H1 (cell line): ENCODE data around the gene CCBE1. TPM values are rescaled to one million over a fixed set of nuclear protein-coding genes. Genes with fewer than 3 reads are reported as not detected.

Experiments used
- BCL11A ChIP-seq, 2 experiments: IDR thresholded peaks; one replicate each; pipeline ENCODE4 v1.6.1; 2011; ENCODE audit warnings: low read depth in 2 of 2, low read length in 2 of 2, mild to moderate bottlenecking in 2 of 2
- BRCA1 ChIP-seq: IDR thresholded peaks from 2 replicates; pipeline ENCODE4 v1.6.1; 2012; ENCODE audit warnings: low read depth, low read length, improper control_type of control experiment
- CBX8 ChIP-seq: fragments of 300-800, 300-1000 bp; sonication (generic); IDR thresholded peaks from 2 replicates; pipeline ENCODE4 v1.7.1; 2016; ENCODE audit warnings: low read depth, low read length, borderline replicate concordance
- CREB1 ChIP-seq: IDR thresholded peaks from 2 replicates; pipeline ENCODE4 v1.6.1; 2012; ENCODE audit warnings: inconsistent platforms
- E2F6 ChIP-seq: IDR thresholded peaks from 2 replicates; pipeline ENCODE4 v1.6.1; 2012; ENCODE audit warnings: inconsistent platforms
- EP300 ChIP-seq, 2 experiments: IDR thresholded peaks; 1 replicate in 1 of 2; 2 replicates in 1 of 2; pipeline ENCODE4 v1.6.1; 2011 to 2012; ENCODE audit warnings: low read depth in 2 of 2, low read length in 2 of 2, mild to moderate bottlenecking in 2 of 2, borderline replicate concordance in 1 of 2, inconsistent platforms in 1 of 2, moderate library complexity in 1 of 2
- GTF2F1 ChIP-seq: IDR thresholded peaks from 2 replicates; pipeline ENCODE4 v1.6.1; 2012; ENCODE audit warnings: low read depth, low read length, improper control_type of control experiment, borderline replicate concordance
- NANOG ChIP-seq: IDR thresholded peaks from 2 replicates; pipeline ENCODE4 v1.6.1; 2011; ENCODE audit warnings: low read length, low read depth, mild to moderate bottlenecking, inconsistent platforms; ENCODE audit not compliant: insufficient read depth, poor library complexity, severe bottlenecking
- POLR2A ChIP-seq, 2 experiments: IDR thresholded peaks; 1 replicate in 1 of 2; 2 replicates in 1 of 2; pipeline ENCODE4 v1.6.1; 2011; ENCODE audit warnings: low read depth in 2 of 2, low read length in 2 of 2, mild to moderate bottlenecking in 2 of 2; ENCODE audit errors: control extremely low read depth in 1 of 2
- POLR2AphosphoS5 ChIP-seq: IDR thresholded peaks from 2 replicates; pipeline ENCODE4 v1.6.1; 2011; ENCODE audit warnings: low read depth, low read length
- RAD21 ChIP-seq, 2 experiments: IDR thresholded peaks in 1 of 2; conservative IDR thresholded peaks in 1 of 2; 2 replicates each; pipeline ENCODE4 v1.6.1; 2011; ENCODE audit warnings: low read depth in 2 of 2, low read length in 2 of 2, improper control_type of control experiment in 1 of 2, inconsistent platforms in 1 of 2, mild to moderate bottlenecking in 1 of 2, moderate library complexity in 1 of 2
- RBBP5 ChIP-seq: IDR thresholded peaks from 2 replicates; pipeline ENCODE4 v1.7.1; 2012; ENCODE audit warnings: low read depth, mild to moderate bottlenecking, inconsistent platforms, low read length, moderate library complexity, borderline replicate concordance
- RNF2 ChIP-seq: fragments of 200-900, 300-1000 bp; sonication (generic); IDR thresholded peaks from 2 replicates; pipeline ENCODE4 v1.7.1; 2016; ENCODE audit warnings: borderline replicate concordance, low read depth, mild to moderate bottlenecking, antibody characterized with exemption, low read length; ENCODE audit not compliant: poor library complexity, severe bottlenecking; ENCODE audit errors: missing control alignments
- SAP30 ChIP-seq: fragments of 300-600 bp; sonication (generic); IDR thresholded peaks from 2 replicates; pipeline ENCODE4 v1.7.1; 2012; ENCODE audit warnings: low read length, moderate library complexity, mild to moderate bottlenecking, inconsistent platforms; ENCODE audit not compliant: insufficient read depth, insufficient replicate concordance
- SIRT6 ChIP-seq: IDR thresholded peaks from one replicate; pipeline ENCODE4 v1.7.1; 2012; ENCODE audit warnings: low read length, inconsistent platforms
- TAF1 ChIP-seq: IDR thresholded peaks from 2 replicates; pipeline ENCODE4 v1.6.1; 2011; ENCODE audit warnings: mild to moderate bottlenecking, low read depth, low read length
- USF2 ChIP-seq: IDR thresholded peaks from 2 replicates; pipeline ENCODE4 v1.6.1; 2011; ENCODE audit warnings: low read length, improper control_type of control experiment
- polyA plus RNA-seq, 7 experiments: library from polyadenylated mRNA; depleted of rRNA in 3 of 7; stranded (reverse) in 5 of 7; unstranded in 2 of 7; fragments of >200 nt in 5 of 7; fragments of 200-250 nt in 2 of 7; gene quantifications; 1 replicate in 5 of 7; 2 replicates in 1 of 7; 4 replicates in 1 of 7; pipeline versions ENCODE4 v1.2.1 to v1.2.3, GENCODE V29; 2011 to 2013; ENCODE audit warnings: missing spikeins in 2 of 7, mixed read lengths in 2 of 7
- total RNA-seq: library from RNA; stranded (reverse); fragmentation: NEBNext Ultra II Directional; extraction: Animal tissue kit (Norgen Biotek cat#: 25700); gene quantifications from 2 replicates; pipeline ENCODE4 v1.2.1, GENCODE V29; 2021
- TF ChIP-seq, protein P1 (sequence below), 3 experiments: IDR thresholded peaks; 1 replicate in 2 of 3; 2 replicates in 1 of 3; pipeline versions ENCODE4 v1.5.1 to v1.6.1; 2011; ENCODE audit warnings: low read length in 3 of 3, mild to moderate bottlenecking in 3 of 3, inconsistent platforms in 2 of 3, low read depth in 1 of 3, moderate library complexity in 1 of 3; ENCODE audit not compliant: insufficient read depth in 1 of 3; ENCODE audit errors: control extremely low read depth in 1 of 3
- TF ChIP-seq, protein P2 (sequence below): IDR thresholded peaks from 2 replicates; pipeline ENCODE4 v1.6.1; 2012; ENCODE audit warnings: inconsistent platforms

The CCBE1 gene
- total and polyA plus RNA-seq, 2 of the 8 experiments (the other 6 are each of a cell fraction or from before 2014, with no cell fraction given), result 2.1 to 2.6 TPM

GRCh38 chr18:59402432-59403090, 294.7 kb downstream of the CCBE1 start (continued):
- TF ChIP-seq USF2 (no peak), NANOG (no peak), E2F6 (no peak), BRCA1 (no peak; the same call in 1 of the 2 replicates), RAD21 (IDR thresholded peaks at IDR 0.05 in 1 of 2, conservative IDR thresholded peaks at IDR 0.05 in 1 of 2; ENCODE audit: low read depth in 2 of 2, low read length in 2 of 2) (peak; percentile 97 to 99), RNF2 (no peak), SIRT6 (no peak), CBX8 (no peak), EP300 (IDR thresholded peaks at IDR 0.05; ENCODE audit: borderline replicate concordance in 1 of 2, low read depth in 2 of 2, low read length in 2 of 2) (no peak), CREB1 (peak; percentile 76), POLR2AphosphoS5 (peak; percentile 46; the same call in 1 of the 2 replicates), TAF1 (peak; percentile 29; the same call in 1 of the 2 replicates), SAP30 (no peak), BCL11A (IDR thresholded peaks at IDR 0.05; ENCODE audit: low read depth in 2 of 2, low read length in 2 of 2) (no peak), POLR2A (IDR thresholded peaks at IDR 0.05; ENCODE audit: control extremely low read depth in 1 of 2, low read depth in 2 of 2, low read length in 2 of 2) (no peak), RBBP5 (no peak), GTF2F1 (no peak)
- TF ChIP-seq, protein P1, sequence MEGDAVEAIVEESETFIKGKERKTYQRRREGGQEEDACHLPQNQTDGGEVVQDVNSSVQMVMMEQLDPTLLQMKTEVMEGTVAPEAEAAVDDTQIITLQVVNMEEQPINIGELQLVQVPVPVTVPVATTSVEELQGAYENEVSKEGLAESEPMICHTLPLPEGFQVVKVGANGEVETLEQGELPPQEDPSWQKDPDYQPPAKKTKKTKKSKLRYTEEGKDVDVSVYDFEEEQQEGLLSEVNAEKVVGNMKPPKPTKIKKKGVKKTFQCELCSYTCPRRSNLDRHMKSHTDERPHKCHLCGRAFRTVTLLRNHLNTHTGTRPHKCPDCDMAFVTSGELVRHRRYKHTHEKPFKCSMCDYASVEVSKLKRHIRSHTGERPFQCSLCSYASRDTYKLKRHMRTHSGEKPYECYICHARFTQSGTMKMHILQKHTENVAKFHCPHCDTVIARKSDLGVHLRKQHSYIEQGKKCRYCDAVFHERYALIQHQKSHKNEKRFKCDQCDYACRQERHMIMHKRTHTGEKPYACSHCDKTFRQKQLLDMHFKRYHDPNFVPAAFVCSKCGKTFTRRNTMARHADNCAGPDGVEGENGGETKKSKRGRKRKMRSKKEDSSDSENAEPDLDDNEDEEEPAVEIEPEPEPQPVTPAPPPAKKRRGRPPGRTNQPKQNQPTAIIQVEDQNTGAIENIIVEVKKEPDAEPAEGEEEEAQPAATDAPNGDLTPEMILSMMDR (IDR thresholded peaks at IDR 0.05; ENCODE audit: control extremely low read depth in 1 of 3, insufficient read depth in 1 of 3, low read depth in 1 of 3, low read length in 3 of 3), result peak; percentile 68 to 99 (median 98)
- TF ChIP-seq, protein P2, sequence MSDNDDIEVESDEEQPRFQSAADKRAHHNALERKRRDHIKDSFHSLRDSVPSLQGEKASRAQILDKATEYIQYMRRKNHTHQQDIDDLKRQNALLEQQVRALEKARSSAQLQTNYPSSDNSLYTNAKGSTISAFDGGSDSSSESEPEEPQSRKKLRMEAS, result peak; percentile 79
